Kidney tubule cell (primary cell): ENCODE results near the gene NTF3.
A peak's percentile ranks its signal among the peaks of the same experiment; 100 is the strongest.

Experiments used
- DNase-seq: peaks from one replicate; pipeline ENCODE4 v3.0.0-alpha.2; 2018; ENCODE audit warnings: low spot score

Gene NTF3

DNA sequence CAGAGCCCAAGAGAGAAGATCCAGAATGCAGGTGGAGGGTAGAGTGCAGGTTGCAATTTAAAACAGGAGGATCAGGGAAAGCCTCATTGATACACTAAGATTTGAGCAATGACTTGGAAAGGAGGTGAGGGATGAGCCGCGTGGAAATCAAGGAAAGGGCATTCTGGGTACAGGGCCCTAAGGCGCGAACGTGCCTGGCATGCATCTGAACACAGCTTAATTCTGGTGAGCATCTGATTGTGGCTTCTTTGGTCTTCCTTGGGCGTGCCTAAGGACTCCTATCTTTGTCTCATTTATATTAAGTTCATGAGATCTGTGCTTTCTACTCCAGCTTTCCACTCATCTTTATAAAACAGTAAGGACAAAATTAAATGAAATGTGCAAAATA, 79.3 kb downstream of the NTF3 start:
- no peak for DNase-seq

DNA sequence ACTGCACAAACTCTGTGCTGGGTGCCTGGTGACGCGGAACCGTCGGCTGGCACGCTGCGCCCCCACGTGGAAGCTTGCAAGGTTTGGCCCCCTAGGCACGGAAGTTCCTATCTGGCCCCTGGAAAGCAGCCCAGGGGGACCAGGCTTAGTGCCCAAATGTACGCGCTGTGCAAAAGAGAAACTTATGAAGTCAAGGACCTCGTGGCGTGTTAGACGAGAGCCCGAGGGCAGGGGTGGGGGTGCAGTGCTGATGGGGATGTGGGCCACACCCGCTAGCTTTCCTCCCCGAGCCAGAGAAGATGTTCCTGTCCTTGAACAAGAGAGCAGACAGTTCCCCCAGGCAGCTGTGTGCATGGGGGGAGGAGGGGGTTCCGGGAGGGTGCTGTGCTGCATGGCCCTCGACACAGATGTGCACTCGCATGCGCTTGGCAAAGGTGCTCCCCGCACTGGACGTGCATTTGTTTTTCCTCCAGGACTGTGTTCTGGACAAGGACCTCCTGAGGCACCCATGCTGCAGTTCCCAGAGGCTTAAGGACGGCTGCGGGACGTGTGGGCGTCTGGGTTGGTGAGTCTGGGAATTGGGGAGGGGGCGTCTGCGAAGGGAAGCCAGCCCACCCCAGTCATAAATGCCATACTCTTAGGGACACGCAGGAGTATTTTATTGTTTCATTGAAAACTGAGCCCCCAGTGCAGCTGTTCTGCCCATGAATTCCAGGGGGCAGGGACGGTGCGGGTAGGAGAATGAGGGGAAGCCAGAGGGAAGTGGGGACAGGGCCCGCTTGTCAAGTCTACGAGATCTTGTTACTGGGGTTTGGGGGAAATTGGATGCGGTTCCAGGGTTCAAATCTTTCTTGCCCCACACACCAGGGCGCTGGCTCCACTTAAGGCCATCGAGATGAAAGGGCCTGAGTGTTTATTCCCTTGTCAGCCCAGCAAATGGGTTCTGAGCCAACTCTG, 80.0 kb downstream of the NTF3 start:
- DNase-seq: peak; percentile 30

DNA sequence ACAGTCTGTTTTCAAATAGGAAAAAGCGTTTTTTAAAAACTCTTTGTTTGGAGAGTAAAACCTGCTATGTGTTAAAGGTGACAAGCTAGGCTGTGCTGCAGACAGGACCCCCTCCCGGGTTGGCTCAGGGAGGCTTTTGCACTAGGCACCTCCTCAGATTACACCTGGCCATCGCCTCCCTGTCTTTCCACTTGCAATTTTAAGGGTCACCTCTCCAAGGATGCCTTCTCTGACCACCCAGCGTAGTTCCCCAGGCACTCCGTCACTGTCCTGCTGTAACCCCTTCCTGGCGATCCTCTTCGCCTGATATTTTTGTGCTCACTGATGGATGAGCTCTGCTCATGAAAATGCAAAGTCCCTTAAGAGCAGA, 80.7 kb downstream of the NTF3 start:
- no peak for DNase-seq

DNA sequence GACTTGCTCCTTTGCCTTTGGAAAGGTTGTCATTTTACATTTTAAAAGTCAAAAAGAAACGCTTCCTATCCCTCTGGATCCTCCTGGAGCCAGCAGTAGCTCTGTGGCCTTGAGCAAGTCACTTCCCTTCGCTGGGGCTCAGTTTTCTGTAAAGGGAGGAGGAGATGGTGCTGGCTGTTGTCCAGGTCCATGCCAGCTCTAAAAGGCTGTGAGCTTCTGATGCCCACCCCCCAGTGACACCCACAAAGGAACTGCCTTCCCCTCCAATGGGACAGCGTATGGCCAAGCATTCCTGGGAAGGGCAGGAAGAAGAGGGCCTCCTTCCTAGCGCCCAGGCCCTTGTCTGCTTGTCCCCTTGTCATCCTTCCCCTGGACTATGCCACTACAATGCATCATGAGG, 81.5 kb downstream of the NTF3 start:
- no peak for DNase-seq

DNA sequence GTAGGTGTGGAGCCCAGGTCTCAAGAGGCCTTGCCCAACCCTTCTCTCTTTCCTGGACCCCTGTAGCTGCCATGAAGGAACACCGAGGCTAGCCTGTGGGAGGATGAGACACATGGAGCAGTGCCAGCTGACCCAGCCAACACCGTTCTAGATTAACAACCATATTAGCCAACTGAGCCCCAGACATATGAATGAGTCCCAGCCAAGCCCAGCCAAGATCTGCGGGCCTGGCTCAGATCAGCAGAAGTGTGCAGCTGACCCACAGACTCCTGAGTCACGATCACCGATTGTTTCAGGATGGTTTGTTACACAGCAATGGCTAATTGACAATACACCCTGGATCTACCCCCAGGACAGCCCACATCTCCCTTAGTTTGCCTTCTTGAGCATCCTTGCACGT, 82.1 kb downstream of the NTF3 start:
- no peak for DNase-seq

DNA sequence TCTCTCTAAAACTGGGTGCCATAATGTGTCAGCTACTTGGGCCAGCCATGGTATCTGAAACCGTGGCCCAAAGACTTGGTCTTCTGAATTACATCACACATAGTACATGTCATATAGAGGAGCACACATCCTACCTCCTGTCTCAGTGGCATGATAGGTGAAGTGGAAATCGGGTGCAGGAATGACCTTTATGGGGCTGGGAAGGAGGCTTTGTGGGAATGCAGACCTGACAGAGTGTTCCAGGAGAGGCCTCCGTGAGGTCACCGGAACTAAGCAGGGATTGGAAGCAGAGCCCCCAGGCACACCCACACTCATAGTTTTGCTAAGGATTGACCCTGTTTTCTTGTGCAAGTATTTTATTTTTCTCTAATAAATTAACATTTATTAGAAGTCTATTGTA, 82.6 kb downstream of the NTF3 start:
- DNase-seq: no peak

DNA sequence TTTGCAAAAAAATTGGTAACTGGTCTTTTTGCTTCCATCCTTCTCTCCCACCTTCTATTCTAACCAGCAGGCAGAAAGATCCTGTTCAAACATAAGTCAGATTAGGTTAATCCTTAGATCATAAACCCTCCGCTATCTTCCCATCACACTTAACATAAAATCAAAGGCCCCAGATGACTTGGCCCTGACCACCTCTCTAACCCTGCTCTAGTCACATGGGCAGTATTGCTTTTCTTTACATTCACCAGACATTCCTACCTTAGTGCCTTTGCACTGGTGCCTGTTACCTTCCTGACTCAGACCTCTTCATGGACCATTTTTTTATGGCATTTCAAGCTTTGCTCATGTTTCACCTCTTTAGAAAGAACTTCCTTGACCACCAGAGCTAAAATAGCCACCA, 83.5 kb downstream of the NTF3 start:
- no peak for DNase-seq

DNA sequence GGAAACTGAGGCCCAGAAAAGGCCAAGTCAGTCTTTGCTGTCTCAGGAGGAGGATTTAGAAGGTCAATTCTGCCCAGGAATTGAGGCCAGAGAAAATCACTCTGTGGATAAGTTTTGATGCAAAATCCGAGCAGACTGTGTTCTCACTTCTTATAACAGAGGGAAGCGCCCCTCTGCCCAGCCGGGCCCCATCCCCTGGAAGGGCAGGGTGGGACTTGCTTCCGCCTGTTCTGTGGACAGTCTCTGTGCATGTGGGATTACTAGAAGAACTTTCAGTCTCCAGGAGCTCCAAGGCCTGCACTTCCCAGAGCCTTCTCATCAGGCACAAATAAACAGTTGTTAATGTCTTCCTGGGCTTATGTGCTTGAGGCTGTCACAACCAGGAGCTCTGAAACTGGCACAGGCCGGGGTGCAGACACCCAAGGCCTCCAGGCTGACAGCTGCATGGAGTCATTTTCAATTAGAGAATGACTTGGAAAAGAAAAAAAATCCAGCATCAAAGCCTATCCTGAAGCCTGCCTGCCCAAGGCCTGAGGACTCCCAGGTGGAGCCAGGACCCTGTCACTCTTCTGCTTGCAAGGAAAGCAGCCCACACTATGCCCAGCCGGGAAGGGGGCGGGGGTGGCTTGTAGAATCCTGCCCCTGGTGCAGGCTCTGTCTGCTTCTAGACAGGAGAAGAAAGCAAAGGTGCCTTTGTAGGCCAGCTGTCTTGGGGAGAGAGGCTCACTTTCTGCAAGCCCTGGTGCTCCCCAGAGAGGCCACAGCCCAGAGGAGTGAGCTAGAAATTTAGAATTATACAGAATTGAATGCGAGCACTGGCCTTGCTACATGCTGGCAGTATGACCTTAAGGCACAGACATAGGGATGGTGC, 84.7 kb downstream of the NTF3 start:
- DNase-seq: no peak

DNA sequence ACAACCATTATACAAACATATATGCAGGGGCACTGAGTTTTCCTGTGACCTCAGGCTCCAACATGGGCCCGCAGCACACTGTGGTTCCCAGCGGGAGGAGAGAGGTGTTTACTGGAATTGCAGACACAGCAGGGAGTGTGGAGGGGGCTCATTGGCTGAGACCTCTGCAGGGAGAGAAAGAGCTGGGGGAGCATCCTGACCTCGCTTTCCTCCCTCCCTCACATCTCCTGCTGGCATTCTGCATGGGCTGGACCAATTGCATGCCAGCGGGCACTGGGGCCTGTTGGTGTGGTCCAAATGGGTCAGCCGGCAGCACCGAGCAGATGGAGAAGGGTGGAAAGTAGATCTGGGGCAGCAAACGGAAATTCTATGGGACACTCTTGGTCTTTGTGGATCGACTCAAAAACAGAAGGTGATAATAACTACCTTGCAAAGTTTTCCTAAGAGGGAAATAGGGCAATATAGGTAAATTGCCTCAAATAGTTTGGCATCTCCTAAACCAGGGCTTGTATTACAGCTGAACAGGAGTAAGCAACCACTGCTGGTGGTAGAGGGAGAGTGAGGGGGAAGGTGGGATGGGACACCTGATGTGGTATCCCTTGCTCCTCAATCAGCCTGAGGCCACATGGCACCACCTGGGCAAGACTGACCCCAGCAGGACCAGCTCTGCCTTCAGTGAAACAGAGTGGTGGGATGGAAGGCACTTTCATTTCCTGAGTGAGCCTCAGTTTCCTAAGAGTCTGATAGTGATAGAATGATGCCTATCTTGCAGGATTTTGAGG, 86.9 kb downstream of the NTF3 start:
- DNase-seq: no peak

DNA sequence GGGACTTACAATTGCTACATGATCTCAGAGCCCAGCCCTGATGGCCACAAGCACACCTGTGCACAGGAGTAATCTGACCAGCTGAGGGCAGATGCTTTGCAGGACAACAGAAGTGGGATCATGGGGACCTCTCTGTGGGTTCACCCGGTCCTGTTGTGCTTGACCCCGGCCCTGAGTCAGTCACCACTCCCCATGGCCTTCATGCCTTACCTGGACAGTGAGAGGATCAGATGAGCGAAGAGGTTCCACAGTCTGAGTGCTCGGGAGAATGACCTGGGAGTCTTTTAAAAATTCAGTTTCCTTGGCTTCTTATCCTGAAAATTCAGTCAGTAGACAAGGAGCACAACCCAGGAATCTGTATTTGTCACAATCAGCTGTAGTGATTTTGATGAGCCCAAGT, 88.1 kb downstream of the NTF3 start:
- no peak for DNase-seq

DNA sequence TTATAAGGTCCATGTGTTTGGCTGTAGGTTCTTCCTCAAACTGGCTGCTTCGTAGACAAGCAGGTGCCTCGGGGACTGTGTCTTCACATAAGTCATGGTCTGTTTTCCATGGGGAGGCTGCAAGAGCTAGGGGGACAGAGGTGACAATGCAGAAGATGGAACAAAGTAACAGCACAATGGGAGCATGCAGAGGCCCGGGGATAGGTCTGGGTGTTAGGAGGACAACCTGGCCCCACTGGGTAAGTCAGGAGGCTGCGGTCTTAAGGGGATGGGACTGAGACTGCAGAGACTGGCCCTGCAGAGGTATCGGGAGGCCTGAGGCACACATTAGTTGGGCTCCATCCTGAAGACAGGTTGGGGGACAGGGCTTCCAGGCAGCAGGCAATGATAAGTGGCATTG, 88.9 kb downstream of the NTF3 start:
- DNase-seq: no peak

DNA sequence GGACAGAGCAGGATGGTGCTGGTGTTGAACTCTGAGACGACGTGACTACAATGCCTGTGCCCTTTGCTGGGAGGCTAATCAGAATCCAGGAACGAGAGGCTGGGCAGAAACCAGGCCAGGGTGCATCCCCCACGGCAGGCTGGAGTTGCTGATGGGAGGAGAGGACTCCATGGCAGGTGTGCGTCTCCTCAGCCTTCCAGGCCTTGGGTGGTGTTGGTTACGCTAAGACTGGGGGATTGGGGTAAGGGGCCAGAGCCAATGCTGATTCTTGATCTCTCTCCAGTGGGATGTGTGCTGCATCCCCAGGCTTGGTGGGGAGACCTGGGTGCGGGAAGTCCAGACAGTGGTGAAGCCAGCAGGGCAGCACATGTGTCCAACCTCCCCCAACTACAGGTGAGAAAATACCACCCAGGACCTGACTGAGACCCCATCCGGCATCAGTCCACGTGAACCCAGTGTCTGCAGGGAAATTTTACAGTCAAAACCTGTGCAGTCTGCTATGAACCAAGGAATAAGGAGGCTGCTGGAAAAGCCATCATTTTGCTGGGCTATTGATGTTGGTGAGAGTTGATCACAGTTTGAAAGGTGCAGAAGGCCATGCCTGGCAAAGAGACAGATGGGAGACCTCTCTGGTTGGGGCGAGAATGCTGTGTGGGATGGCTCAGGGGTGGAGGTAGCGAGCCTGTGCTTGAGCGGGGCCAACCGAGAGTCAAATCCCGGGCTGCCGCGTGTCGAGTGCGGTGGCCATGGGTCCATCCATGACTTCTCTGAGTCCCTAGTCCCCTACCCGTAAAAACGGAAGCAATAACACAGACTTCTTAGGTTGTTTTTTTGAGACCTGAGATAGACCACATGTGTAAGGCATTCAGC, 89.8 kb downstream of the NTF3 start:
- DNase-seq: no peak

DNA sequence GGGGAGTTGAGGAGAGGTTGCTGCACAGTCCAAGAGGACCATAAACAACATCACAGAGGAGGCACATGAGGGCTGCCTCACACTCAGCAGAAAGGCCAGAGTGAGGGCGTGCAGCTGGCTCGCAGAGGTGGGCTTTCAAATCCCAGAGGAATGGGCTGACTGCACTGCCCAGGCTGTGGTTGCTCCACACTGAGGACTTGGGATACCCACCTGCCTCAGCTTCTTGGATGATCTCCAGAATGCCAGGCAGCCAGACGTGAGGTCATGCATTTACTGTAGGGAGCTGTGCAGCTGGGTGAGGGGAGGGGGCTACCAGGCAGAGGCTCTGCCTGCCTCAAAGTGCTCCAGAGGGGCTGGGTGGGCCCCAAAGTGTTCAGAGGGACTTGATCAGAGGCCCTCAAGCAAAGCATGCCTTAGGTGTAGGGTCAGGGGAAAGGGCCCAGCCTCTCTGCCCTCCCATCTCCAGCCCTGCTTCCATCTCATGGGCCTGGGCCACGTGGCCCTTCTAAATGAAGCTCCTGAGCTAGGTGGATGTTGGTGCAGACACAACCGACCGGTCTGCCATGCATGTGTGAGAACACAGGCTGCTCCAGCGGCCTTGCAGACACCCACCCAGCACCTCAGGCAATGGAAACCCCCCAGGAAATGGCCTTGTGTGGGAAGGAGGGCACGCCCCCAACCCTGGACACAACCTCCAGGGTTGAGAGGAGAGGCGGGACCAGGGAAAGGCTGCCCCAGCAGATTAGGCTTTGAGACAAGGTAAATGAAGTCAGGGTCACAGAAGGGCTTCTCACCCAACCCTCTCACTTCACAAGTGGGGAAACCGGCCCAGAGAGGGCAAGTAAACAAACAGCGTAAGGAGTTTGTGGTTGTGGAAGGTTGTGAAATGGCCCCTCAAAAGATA, 90.8 kb downstream of the NTF3 start:
- DNase-seq: no peak

DNA sequence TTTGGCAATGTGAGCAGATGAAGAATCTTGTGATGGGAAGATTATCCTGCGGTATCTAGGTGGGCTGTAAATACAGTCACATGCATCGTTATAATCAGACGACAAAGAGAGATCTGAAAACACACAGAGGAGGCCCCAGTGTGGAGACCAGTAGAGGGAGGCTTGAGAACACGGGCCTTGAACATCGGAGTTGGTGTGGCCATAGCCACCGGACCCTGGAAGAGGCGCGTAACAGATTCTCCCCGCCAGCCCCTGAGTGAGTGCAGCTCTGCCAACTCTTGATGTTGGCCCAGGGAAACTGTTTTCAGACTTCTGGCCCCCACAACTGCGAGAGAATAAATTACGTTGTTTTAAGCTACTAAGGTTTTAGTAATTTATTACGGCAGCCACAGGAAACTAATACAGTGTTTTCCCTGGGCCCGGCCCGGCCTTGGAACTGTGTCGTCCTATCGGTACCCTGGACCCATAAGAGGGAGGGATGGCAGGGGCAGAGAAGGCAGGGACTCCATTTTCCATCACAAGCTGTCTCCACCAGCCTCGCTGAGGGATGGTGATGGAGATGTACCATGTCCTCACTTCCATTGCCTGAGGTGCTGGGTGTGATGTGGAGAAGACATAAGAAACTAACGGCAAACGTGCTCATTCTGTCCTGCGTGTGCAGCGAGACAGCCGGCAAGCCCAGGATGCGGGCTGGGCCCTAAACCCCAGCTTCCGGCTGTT, 91.6 kb downstream of the NTF3 start:
- DNase-seq: no peak

DNA sequence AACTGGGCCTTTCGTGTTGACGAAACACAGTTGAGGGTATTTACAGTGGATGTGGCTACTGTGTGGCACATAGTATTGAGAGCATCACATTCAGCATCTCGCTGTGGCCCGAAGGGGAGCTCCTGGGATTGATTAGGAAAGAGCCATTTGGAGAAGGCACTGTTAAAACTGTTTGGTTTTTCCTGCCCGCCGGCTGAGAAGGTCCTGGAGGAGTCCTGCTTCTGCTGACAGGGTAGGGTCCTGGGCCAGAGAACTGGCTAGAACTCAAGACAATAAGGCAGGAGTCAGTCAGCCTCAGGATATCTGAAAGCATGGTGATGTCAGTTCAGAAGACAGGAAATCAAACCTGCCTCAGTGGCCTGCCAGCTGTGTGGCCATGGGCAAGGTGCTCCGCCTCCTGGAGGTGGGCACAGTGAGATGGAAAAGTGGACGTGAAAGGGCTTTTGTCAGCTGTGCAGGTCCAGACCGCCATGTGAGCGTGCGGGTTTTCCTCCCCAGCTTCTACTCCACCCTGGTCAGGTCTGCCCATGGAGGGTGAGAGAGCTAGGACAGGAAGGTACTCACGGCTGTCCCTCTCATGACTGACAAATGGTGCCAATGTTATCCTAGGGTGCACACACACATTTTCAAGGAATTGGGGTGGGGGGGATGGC, 92.3 kb downstream of the NTF3 start:
- no peak for DNase-seq

DNA sequence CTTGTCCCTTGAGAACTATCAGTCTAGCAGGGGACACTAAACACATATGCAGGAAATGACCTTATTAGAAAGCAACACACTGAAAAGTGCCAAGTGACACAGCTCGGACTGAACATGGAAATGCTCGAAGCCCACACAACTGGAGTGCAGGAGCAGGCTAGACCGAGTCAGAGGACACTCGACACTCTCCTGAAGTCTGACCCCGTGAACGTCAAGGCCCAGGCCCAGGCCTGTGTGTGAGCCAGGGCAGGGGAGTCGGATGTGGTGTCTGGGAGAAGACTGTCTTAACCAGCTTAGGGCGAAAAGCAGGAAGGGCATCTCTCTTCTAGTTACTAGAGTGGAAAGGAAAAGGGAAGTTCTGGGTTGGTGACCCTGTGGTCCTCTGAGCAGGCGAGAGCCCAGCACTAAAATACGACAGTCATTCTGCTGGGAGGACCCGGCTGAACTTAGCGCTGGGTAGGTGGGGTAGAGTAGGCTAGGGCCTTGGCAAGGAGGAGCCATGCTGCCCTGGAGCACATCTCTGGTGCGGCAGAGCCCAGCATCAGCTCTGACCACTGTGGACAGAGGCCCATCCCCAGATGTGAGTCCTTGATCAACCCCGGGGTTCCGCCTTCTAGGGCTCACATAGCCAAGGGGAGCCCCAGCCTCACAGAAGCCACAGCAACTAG, 93.0 kb downstream of the NTF3 start:
- DNase-seq: no peak

DNA sequence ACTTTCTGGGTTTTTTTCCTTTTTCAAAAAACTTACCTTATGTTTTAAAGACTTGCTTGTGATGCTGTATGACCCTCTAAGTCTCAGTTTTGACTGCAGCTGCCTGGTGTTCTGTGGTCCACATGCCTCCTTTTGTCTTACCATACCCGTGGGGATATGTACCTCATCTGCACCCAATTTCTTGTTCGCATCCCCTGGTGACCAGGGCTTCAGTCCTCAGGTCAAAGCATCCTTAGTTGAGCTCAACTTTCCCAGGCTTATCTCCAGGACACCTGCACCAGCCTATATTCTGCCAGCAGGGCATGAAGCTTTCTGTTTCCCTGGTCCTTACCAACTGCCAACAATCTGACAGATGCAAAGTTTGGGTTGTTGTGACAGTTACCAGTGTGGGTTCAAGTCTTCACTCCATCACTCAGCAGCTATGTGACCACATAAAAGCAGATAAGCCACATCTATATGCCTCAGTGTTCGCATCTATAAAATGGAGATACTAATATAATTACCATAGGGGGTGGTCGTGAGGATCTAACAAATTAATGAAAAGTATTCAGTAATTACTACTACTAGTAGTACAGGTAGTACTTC, 94.0 kb downstream of the NTF3 start:
- no peak for DNase-seq

DNA sequence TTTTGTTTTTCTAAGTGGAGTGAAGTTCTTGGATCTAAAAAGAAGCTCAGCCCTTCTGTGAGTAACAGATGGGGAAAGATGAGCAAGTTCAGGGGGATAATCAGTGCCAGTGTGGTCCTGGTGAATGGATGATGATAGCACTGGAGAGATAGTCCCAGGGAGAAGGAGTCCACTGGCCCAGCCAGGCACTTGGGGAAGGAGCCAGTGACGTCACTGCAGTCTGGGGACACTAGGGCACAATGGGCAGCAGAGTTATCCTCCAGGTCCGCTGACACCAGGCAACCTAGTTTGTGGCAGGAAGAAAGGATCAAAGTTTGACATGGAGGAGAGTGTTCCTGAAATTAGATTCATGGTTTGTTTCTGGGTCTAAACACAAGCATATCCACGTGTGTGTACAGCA, 101.5 kb downstream of the NTF3 start:
- no peak for DNase-seq
